ENCODE data around the gene LPA.

DNA sequence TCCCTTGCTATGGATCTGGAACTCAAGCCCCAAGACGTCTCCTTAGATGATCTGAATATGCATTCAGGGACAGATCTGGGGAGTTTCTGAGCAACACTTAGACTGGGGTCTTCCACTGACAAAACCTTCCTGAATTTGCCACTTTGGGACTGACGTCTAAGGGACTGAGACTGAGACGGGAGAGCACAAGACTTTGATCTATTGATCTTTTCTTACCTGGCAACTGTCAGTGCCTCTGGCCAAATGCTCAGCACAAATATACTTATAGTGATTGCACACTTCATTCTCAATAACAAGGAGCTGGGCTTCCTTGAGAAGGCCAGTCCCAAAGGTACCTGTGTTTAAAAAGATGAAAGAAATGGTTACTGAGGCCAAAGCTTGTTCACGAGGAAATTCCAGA, 131.8 kb downstream of the LPA start:
- TF ChIP-seq, protein P1, sequence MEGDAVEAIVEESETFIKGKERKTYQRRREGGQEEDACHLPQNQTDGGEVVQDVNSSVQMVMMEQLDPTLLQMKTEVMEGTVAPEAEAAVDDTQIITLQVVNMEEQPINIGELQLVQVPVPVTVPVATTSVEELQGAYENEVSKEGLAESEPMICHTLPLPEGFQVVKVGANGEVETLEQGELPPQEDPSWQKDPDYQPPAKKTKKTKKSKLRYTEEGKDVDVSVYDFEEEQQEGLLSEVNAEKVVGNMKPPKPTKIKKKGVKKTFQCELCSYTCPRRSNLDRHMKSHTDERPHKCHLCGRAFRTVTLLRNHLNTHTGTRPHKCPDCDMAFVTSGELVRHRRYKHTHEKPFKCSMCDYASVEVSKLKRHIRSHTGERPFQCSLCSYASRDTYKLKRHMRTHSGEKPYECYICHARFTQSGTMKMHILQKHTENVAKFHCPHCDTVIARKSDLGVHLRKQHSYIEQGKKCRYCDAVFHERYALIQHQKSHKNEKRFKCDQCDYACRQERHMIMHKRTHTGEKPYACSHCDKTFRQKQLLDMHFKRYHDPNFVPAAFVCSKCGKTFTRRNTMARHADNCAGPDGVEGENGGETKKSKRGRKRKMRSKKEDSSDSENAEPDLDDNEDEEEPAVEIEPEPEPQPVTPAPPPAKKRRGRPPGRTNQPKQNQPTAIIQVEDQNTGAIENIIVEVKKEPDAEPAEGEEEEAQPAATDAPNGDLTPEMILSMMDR (IDR thresholded peaks at IDR 0.05): no peak
- TF ChIP-seq POLR2A (IDR thresholded peaks at IDR 0.05) (no peak), EP300 (IDR thresholded peaks at IDR 0.05) (no peak)

All from ovary (tissue), 3 donors.